H1 (cell line): ENCODE results near the gene BLNK. TPM values are rescaled to one million over a fixed set of nuclear protein-coding genes. Genes with fewer than 3 reads are reported as not detected.

ENCODE experiments used
- CBX5 ChIP-seq: fragments of 300-800, 300-1000 bp; sonication (generic); IDR thresholded peaks from 2 replicates; pipeline ENCODE4 v1.7.1; 2016; ENCODE audit warnings: antibody characterized with exemption, low read length, low read depth
- PHF8 ChIP-seq: fragments of 200-600 bp; sonication (generic); conservative IDR thresholded peaks from 2 replicates; pipeline ENCODE4 v1.7.1; 2012; ENCODE audit warnings: low read depth, mild to moderate bottlenecking, inconsistent platforms, low read length, moderate library complexity
- SIN3A ChIP-seq, 2 experiments: IDR thresholded peaks in 1 of 2; conservative IDR thresholded peaks in 1 of 2; 2 replicates each; pipeline ENCODE4 v1.6.1; 2011 to 2012; ENCODE audit warnings: low read length in 2 of 2, improper control_type of control experiment in 1 of 2, low read depth in 1 of 2, mild to moderate bottlenecking in 1 of 2
- SRF ChIP-seq: IDR thresholded peaks from 2 replicates; pipeline ENCODE4 v1.6.1; 2011; ENCODE audit warnings: mild to moderate bottlenecking, low read depth, low read length, moderate library complexity
- TCF12 ChIP-seq: IDR thresholded peaks from 2 replicates; pipeline ENCODE4 v1.6.1; 2011; ENCODE audit warnings: low read depth, mild to moderate bottlenecking, low read length
- polyA plus RNA-seq, 7 experiments: library from polyadenylated mRNA; depleted of rRNA in 3 of 7; stranded (reverse) in 5 of 7; unstranded in 2 of 7; fragments of >200 nt in 5 of 7; fragments of 200-250 nt in 2 of 7; gene quantifications; 1 replicate in 5 of 7; 2 replicates in 1 of 7; 4 replicates in 1 of 7; pipeline versions ENCODE4 v1.2.1 to v1.2.3, GENCODE V29; 2011 to 2013; ENCODE audit warnings: missing spikeins in 2 of 7, mixed read lengths in 2 of 7
- total RNA-seq: library from RNA; stranded (reverse); fragmentation: NEBNext Ultra II Directional; extraction: Animal tissue kit (Norgen Biotek cat#: 25700); gene quantifications from 2 replicates; pipeline ENCODE4 v1.2.1, GENCODE V29; 2021

Gene BLNK
- total and polyA plus RNA-seq, 2 of the 8 experiments (the other 6 are each of a cell fraction or from before 2014, with no cell fraction given), result not detected

- TF ChIP-seq SIN3A (conservative IDR thresholded peaks at IDR 0.05 in 1 of 2, IDR thresholded peaks at IDR 0.05 in 1 of 2; ENCODE audit: low read depth in 1 of 2, low read length in 2 of 2) (no peak), CBX5 (no peak), PHF8 (no peak), SRF (no peak), TCF12 (no peak)
Measured at GRCh38 chr10:96276426-96276825, 5.1 kb upstream of the BLNK start (continued).
